GM21447 (cell line): ENCODE data around the gene RBM38.

Experiments
- ATAC-seq: cut with Tn5 transposase; IDR thresholded peaks from one replicate; pipeline ENCODE4 v1.9.1; 2021; ENCODE audit not compliant: unreplicated experiment

The RBM38 gene

GRCh38 chr20:57374343-57374930, 16.8 kb upstream of the RBM38 start:
- no peak for ATAC-seq

- ATAC-seq = no peak
Observed at GRCh38 chr20:57374931-57375651, 16.1 kb upstream of the RBM38 start.

GRCh38 chr20:57375652-57376230, 15.5 kb upstream of the RBM38 start:
- no peak for ATAC-seq

GRCh38 chr20:57377350-57377749, 13.8 kb upstream of the RBM38 start:
- ATAC-seq = no peak

GRCh38 chr20:57378107-57378506, 13.1 kb upstream of the RBM38 start:
- ATAC-seq = no peak

- no peak for ATAC-seq
Observed at GRCh38 chr20:57378646-57379262, 12.4 kb upstream of the RBM38 start.

GRCh38 chr20:57379263-57379647, 11.9 kb upstream of the RBM38 start:
- no peak for ATAC-seq

- ATAC-seq = no peak
Observed at GRCh38 chr20:57380081-57380750, 11.0 kb upstream of the RBM38 start.

- no peak for ATAC-seq
Observed at GRCh38 chr20:57381596-57382503, 9.3 kb upstream of the RBM38 start.

GRCh38 chr20:57382516-57382915, 8.7 kb upstream of the RBM38 start:
- ATAC-seq = no peak

GRCh38 chr20:57383447-57384347, 7.5 kb upstream of the RBM38 start:
- no peak for ATAC-seq

- no peak for ATAC-seq
Observed at GRCh38 chr20:57384486-57384885, 6.7 kb upstream of the RBM38 start.

GRCh38 chr20:57384953-57385761, 6.0 kb upstream of the RBM38 start:
- ATAC-seq = no peak

GRCh38 chr20:57385940-57386339, 5.3 kb upstream of the RBM38 start:
- ATAC-seq = no peak

- ATAC-seq = no peak
Observed at GRCh38 chr20:57386762-57387161, 4.4 kb upstream of the RBM38 start.

- ATAC-seq = no peak
Observed at GRCh38 chr20:57387463-57387862, 3.7 kb upstream of the RBM38 start.

- ATAC-seq = no peak
Observed at GRCh38 chr20:57387945-57388371, 3.2 kb upstream of the RBM38 start.

GRCh38 chr20:57388953-57389694, 2.1 kb upstream of the RBM38 start:
- peak; percentile 25 for ATAC-seq
